ENCODE results near the gene MCOLN3.

DNA sequence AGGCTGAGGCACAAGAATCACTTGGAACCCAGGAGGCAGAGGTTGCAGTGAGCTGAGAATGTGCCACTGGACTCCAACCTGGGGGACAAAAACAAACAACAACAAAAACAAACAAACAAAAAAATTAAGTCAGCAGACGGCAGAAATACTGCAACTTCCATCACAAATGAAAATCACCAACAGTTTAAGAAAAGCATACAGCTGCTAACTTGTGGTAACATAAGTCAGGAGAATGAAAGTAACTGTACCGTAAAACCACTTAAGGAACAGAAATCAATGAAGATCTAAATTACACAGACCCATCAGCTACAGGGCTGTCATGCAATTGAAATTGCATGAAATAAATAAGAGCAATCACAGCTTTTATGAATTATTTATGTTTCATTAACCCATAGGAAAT, 76.3 kb downstream of the MCOLN3 start:
- TF ChIP-seq, protein P1, sequence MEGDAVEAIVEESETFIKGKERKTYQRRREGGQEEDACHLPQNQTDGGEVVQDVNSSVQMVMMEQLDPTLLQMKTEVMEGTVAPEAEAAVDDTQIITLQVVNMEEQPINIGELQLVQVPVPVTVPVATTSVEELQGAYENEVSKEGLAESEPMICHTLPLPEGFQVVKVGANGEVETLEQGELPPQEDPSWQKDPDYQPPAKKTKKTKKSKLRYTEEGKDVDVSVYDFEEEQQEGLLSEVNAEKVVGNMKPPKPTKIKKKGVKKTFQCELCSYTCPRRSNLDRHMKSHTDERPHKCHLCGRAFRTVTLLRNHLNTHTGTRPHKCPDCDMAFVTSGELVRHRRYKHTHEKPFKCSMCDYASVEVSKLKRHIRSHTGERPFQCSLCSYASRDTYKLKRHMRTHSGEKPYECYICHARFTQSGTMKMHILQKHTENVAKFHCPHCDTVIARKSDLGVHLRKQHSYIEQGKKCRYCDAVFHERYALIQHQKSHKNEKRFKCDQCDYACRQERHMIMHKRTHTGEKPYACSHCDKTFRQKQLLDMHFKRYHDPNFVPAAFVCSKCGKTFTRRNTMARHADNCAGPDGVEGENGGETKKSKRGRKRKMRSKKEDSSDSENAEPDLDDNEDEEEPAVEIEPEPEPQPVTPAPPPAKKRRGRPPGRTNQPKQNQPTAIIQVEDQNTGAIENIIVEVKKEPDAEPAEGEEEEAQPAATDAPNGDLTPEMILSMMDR (IDR thresholded peaks at IDR 0.05; ENCODE audit: low read depth, low read length, poor library complexity, severe bottlenecking): no peak
- TF ChIP-seq EZH2phosphoT487 (IDR thresholded peaks at IDR 0.05; ENCODE audit: borderline replicate concordance, low read length): no peak
